Lower lobe of right lung (tissue), 2 donors: Measurements from ENCODE around the gene ATP6V1G2. TPM values are rescaled to one million over a fixed set of nuclear protein-coding genes. Genes with fewer than 3 reads are reported as not detected.
A peak's percentile ranks its signal among the peaks of the same experiment; 100 is the strongest.

Source experiments
- ATAC-seq, 2 donors: fragments of 200-7000 bp; cut with Tn5 transposase; one replicate each; pipeline ENCODE4 v1.9.1; 2020 to 2022; ENCODE audit warnings: mild to moderate bottlenecking in 2 of 2, moderate library complexity in 2 of 2
- DNase-seq: peaks from one replicate; pipeline ENCODE4 v3.0.0-alpha.2; 2020
- H3K27ac ChIP-seq: fragments of 200-600 bp; one replicate; pipeline ENCODE4 v1.8.0; 2022
- H3K27me3 ChIP-seq: fragments of 200-600 bp; one replicate; pipeline ENCODE4 v1.8.0; 2022; ENCODE audit warnings: low read depth
- H3K36me3 ChIP-seq: fragments of 200-600 bp; one replicate; pipeline ENCODE4 v1.8.0; 2022; ENCODE audit warnings: mild to moderate bottlenecking
- H3K4me1 ChIP-seq: fragments of 200-600 bp; one replicate; pipeline ENCODE4 v1.8.0; 2022
- H3K4me3 ChIP-seq: fragments of 200-600 bp; one replicate; pipeline ENCODE4 v1.8.0; 2022; ENCODE audit warnings: mild to moderate bottlenecking
- H3K9me3 ChIP-seq: fragments of 200-600 bp; one replicate; pipeline ENCODE4 v1.8.0; 2022
- intact Hi-C: fragments of 100-400 bp; cut with DNase I; formaldehyde crosslinking; loops from one replicate; pipeline ENCODE4 v1.11.0; 2022
- total RNA-seq: library from RNA; stranded (reverse); fragmentation: NEBNext Ultra II Directional; extraction: Animal tissue kit (Norgen Biotek cat#: 25700); gene quantifications from one replicate; pipeline ENCODE4 v1.2.1, GENCODE V29; 2021
- TF ChIP-seq, protein P1 (sequence below): fragments of 200-600 bp; IDR thresholded peaks from one replicate; pipeline ENCODE4 v1.8.0; 2022; ENCODE audit warnings: antibody characterized with exemption, mild to moderate bottlenecking
- donor health status: DM: no; HTN: yes; CAD: no; lungs with severe emphysema.

The ATP6V1G2 gene
- total RNA-seq, 1 donor from 2014 or later = 1.6 TPM

DNA sequence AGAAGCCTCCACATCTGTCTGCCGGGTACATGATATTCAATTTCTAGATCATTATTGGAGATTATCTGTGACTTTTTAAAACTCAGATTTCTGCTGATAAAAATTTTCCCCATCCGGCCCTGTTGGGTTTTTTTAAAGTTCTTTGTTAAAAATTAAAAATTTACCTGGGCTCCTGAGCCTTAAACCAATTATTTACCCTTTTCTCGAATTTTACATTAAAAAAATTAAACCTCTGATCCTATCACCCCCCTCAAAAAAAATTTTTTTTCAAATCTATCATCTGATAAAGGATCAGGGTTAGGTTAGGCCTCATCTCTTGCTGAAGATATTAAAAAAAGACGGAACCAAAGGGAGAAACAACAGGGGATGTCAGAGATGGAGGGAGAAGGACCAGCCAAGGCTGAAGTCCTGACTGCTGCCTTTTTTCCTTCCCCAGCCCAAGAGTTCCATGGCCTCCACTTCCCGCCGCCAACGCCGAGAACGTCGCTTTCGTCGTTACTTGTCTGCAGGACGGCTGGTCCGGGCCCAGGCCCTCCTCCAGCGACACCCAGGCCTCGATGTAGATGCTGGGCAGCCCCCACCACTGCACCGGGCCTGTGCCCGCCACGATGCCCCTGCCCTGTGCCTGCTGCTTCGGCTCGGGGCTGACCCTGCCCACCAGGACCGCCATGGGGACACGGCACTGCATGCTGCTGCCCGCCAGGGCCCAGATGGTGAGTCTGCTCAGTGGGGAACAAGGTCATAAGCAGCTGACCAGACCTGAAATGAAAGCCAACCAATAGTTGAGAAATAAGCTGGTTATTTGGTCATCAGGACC, 1.5 kb upstream of the ATP6V1G2 start:
- intact Hi-C loops = loop anchor here (10.0 kb wide), 1 partner anchor 47 kb away; the partner anchor contains the start of gene NCR3
- Histone ChIP-seq H3K27me3 (no peaks in the 10 kb centered on the region), H3K4me1 (peaks cover 41% of the 10 kb centered on the region), H3K4me3 (peak overlapping the region; percentile 57), H3K27ac (peak overlapping the region; percentile 89), H3K9me3 (no peaks in the 10 kb centered on the region), H3K36me3 (peaks cover 29% of the 10 kb centered on the region)
- DNase-seq = peak; percentile 53
- no peak for ATAC-seq
- TF ChIP-seq, protein P1, sequence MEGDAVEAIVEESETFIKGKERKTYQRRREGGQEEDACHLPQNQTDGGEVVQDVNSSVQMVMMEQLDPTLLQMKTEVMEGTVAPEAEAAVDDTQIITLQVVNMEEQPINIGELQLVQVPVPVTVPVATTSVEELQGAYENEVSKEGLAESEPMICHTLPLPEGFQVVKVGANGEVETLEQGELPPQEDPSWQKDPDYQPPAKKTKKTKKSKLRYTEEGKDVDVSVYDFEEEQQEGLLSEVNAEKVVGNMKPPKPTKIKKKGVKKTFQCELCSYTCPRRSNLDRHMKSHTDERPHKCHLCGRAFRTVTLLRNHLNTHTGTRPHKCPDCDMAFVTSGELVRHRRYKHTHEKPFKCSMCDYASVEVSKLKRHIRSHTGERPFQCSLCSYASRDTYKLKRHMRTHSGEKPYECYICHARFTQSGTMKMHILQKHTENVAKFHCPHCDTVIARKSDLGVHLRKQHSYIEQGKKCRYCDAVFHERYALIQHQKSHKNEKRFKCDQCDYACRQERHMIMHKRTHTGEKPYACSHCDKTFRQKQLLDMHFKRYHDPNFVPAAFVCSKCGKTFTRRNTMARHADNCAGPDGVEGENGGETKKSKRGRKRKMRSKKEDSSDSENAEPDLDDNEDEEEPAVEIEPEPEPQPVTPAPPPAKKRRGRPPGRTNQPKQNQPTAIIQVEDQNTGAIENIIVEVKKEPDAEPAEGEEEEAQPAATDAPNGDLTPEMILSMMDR = no peak

- H3K27me3 ChIP-seq = no peaks in the 10 kb centered on the region
- H3K4me1 ChIP-seq = peaks cover 45% of the 10 kb centered on the region
- DNase-seq = peak; percentile 95
- intact Hi-C loops = loop anchor here (10.0 kb wide), 1 partner anchor 48 kb away; the partner anchor contains the start of gene NCR3
- TF ChIP-seq, protein P1 = peak; percentile 2
- no peaks in the 10 kb centered on the region for H3K9me3 ChIP-seq
- ATAC-seq = peak; percentile 96 to 98
- peaks cover 27% of the 10 kb centered on the region for H3K36me3 ChIP-seq
- H3K27ac ChIP-seq = peak within 1 kb of the TSS; percentile 89
- H3K4me3 ChIP-seq = peak within 1 kb of the TSS; percentile 57
These were observed 734 bp upstream of the ATP6V1G2 start, which contains the start of gene NFKBIL1 for GRCh38 chr6:31546958-31547726. NFKBIL1 (plus strand) TSS chr6:31547608; CDS start chr6:31547695, 87 bp downstream.

DNA sequence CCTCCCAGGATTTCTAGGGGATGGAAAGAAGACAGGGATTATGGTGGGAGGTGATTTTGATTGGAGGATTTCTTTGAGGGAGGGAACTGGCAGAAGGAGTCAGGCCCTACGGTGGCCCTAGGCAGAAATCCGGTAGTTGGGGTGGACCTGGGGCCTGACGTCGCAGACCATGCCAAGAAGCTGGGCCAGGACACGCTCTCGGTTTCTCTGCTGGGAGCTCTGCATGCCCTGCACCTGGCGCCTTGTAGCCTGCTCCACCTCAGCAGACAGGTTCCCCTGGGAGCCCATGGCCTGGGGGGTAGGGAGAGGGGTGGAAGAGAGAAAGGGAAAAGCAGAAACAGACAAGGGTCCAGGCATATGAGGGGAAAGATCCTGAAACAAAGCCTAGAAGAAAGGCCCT, 1.1 kb downstream of the ATP6V1G2 start:
- no peaks in the 10 kb centered on the region for H3K9me3 ChIP-seq
- DNase-seq (no peak), ATAC-seq (no peak)
- H3K4me3 ChIP-seq = no peak overlapping the region
- TF ChIP-seq, protein P1 = no peak
- H3K27ac ChIP-seq = no peak overlapping the region
- intact Hi-C loops = loop anchor here (10.0 kb wide), 1 partner anchor 50 kb away; the partner anchor contains the start of gene NCR3
- H3K36me3 ChIP-seq = peaks cover 17% of the 10 kb centered on the region
- H3K27me3 ChIP-seq = no peaks in the 10 kb centered on the region
- H3K4me1 ChIP-seq = peaks cover 36% of the 10 kb centered on the region

- intact Hi-C loops = loop anchor here (10.0 kb wide), 1 partner anchor 50 kb away; the partner anchor contains the start of gene NCR3
- Histone ChIP-seq H3K27ac (no peak overlapping the region), H3K9me3 (no peaks in the 10 kb centered on the region), H3K4me3 (no peak overlapping the region), H3K4me1 (peaks cover 42% of the 10 kb centered on the region), H3K36me3 (peaks cover 17% of the 10 kb centered on the region), H3K27me3 (no peaks in the 10 kb centered on the region)
- TF ChIP-seq, protein P1 = no peak
- DNase-seq (no peak), ATAC-seq (no peak)
These were observed 1.7 kb downstream of the ATP6V1G2 start for GRCh38 chr6:31544676-31545075.

- intact Hi-C loops = loop anchor here (10.0 kb wide), 1 partner anchor 51 kb away; the partner anchor contains the start of gene NCR3
These were observed 2.8 kb downstream of the ATP6V1G2 start for GRCh38 chr6:31543639-31544038.

More at GRCh38 chr6:31543639-31544038, 2.8 kb downstream of the ATP6V1G2 start:
- Histone ChIP-seq H3K4me1 (peaks cover 46% of the 10 kb centered on the region), H3K27ac (no peak overlapping the region), H3K4me3 (no peak overlapping the region), H3K27me3 (no peaks in the 10 kb centered on the region), H3K9me3 (no peaks in the 10 kb centered on the region), H3K36me3 (peaks cover 18% of the 10 kb centered on the region)
- ATAC-seq = no peak
- DNase-seq = no peak
- TF ChIP-seq, protein P1 = no peak
